Measurements from ENCODE around the gene LMNA.

GRCh38 chr1:156136970-156137483 is 22.5 kb downstream of the LMNA start:
- TF ChIP-seq CTCF (conservative IDR thresholded peaks at IDR 0.05; ENCODE audit: low read length) (peak; percentile 47), EZH2phosphoT487 (IDR thresholded peaks at IDR 0.05; ENCODE audit: borderline replicate concordance) (no peak)

All from Loucy (cell line).